PC-9 (cell line): Measurements from ENCODE around the gene CPNE9. TPM values are rescaled to one million over a fixed set of nuclear protein-coding genes. Genes with fewer than 3 reads are reported as not detected.

Experiments
- BruUV-seq: library from RNA; stranded (reverse); fragments of 400-500 nt; replicated peaks from 2 replicates; lab custom pipeline; 2021; lab: Mats Ljungman, UMichigan
- CTCF ChIA-PET: fragments of 300-600 bp; sonication (Branson Sonifier 250); formaldehyde crosslinking; loops from one replicate; lab custom pipeline; 2022; ENCODE audit warnings: antibody characterized with exemption; lab: Charles Lee
- POLR2A ChIA-PET: fragments of 300-600 bp; sonication (Branson Sonifier 250); formaldehyde crosslinking; loops from one replicate; lab custom pipeline; 2022; ENCODE audit warnings: antibody characterized with exemption; ENCODE audit not compliant: unreplicated experiment; lab: Charles Lee
- DNase-seq, 2 experiments: peaks; one replicate each; pipeline versions ENCODE4 v3.0.0 to v3.0.0-alpha.2; 2015 to 2022; ENCODE audit warnings: mixed read lengths in 1 of 2
- H2AFZ ChIP-seq: fragments of 200-600 bp; sonication (generic); 2 replicates; pipeline ENCODE4 v1.8.1; 2017; ENCODE audit warnings: antibody characterized with exemption
- H3F3A ChIP-seq: fragments of 200-600 bp; sonication (generic); 2 replicates; pipeline ENCODE4 v1.8.1; 2017; ENCODE audit warnings: antibody characterized with exemption, mild to moderate bottlenecking, low read depth; ENCODE audit not compliant: insufficient read depth
- H3K27ac ChIP-seq: fragments of 200-600 bp; sonication (generic); 2 replicates; pipeline ENCODE4 v1.6.1; 2016; ENCODE audit warnings: mixed run types
- H3K27me3 ChIP-seq: fragments of 200-600 bp; sonication (generic); 2 replicates; pipeline ENCODE4 v1.6.1; 2016; ENCODE audit warnings: low read depth, mixed run types; ENCODE audit not compliant: insufficient read depth
- H3K36me3 ChIP-seq: fragments of 200-600 bp; sonication (generic); 2 replicates; pipeline ENCODE4 v1.6.1; 2016; ENCODE audit warnings: low read depth, mixed run types
- H3K4me1 ChIP-seq: fragments of 200-600 bp; sonication (generic); replicated peaks from 2 replicates; pipeline ENCODE4 v1.6.1; 2016; ENCODE audit warnings: mixed run types; ENCODE audit not compliant: insufficient read depth
- H3K4me2 ChIP-seq: fragments of 200-600 bp; sonication (generic); 2 replicates; pipeline ENCODE4 v1.6.1; 2017; ENCODE audit warnings: mixed run types
- H3K4me3 ChIP-seq: fragments of 200-600 bp; sonication (generic); 2 replicates; pipeline ENCODE4 v1.6.1; 2016; ENCODE audit warnings: mixed run types
- H3K79me2 ChIP-seq: fragments of 200-600 bp; sonication (generic); 2 replicates; pipeline ENCODE4 v1.6.1; 2017; ENCODE audit warnings: low read depth, mixed run types
- H3K9me2 ChIP-seq: fragments of 200-600 bp; sonication (generic); 2 replicates; pipeline ENCODE4 v1.8.1; 2017; ENCODE audit warnings: mild to moderate bottlenecking; ENCODE audit not compliant: insufficient read depth
- H3K9me3 ChIP-seq: fragments of 200-600 bp; sonication (generic); 2 replicates; pipeline ENCODE4 v1.8.1; 2016; ENCODE audit warnings: low read depth; ENCODE audit not compliant: insufficient read depth
- H4K20me1 ChIP-seq: fragments of 200-600 bp; sonication (generic); 2 replicates; pipeline ENCODE4 v1.8.1; 2017; ENCODE audit not compliant: insufficient read depth
- EZH2 ChIP-seq: fragments of 200-600 bp; sonication (generic); IDR thresholded peaks from 2 replicates; pipeline ENCODE4 v1.8.0; 2017; ENCODE audit warnings: antibody characterized with exemption, low read depth
- intact Hi-C: fragments of 100-400 bp; cut with micrococcal nuclease; formaldehyde crosslinking; loops from one replicate; pipeline ENCODE4 v1.10.0; 2022; ENCODE audit not compliant: unreplicated experiment
- total RNA-seq: library from RNA; stranded (reverse); gene quantifications from 2 replicates; pipeline ENCODE4 v1.2.3, GENCODE V29; 2021
- TF ChIP-seq, protein P1 (sequence below): fragments of 200-600 bp; sonication (generic); conservative IDR thresholded peaks from 2 replicates; pipeline ENCODE4 v1.6.1; 2017; ENCODE audit warnings: mixed run types, antibody characterized with exemption, mild to moderate bottlenecking, moderate library complexity

Gene CPNE9
- total RNA-seq, 1 experiment from 2014 or later: not detected

DNA sequence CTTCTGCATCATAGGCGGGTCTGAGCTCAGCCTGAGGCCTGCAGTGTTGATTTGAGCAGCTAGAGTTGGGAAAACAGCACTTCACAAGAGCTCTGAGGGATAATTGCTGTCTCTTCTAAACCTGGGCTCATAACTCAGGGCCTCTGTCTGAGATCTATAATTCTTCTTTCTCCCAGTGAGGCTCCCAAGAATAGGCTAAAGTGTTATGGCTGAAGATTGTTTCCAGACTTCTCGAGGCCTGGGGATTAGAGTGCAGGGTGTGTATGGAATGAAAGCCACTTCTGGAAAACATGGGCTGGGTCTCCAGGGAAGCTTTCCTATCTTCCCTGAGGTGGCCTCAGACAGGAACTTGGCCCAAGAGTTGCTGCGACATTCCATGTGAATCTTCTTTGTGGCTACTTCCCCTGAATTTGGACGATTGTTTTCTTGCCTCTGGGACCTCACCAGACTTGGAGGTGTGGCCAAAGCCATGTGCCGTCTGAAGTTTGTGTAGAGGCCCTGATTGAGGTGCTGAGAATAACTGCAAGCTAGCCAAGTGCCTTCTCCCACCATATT is 27.8 kb upstream of the CPNE9 start:
- Histone ChIP-seq H2AFZ (no peak overlapping the region), H4K20me1 (no peaks in the 10 kb centered on the region), H3K36me3 (0 out of 2 replicates have a peak, but pooled peaks cover 29% of the 10 kb centered on the region), H3K27ac (no peak overlapping the region), H3K79me2 (no peaks in the 10 kb centered on the region), H3K27me3 (no peaks in the 10 kb centered on the region), H3K9me3 (no peaks in the 10 kb centered on the region), H3K9me2 (no peaks in the 10 kb centered on the region), H3F3A (no peaks in the 10 kb centered on the region), H3K4me3 (no peak overlapping the region), H3K4me1 (peaks cover 9% of the 10 kb centered on the region), H3K4me2 (no peak overlapping the region)
- ChIA-PET CTCF (no interaction called here), POLR2A (interaction anchor here (0.6 kb wide), 1 partner anchor 733 kb away, joined by 8 read pairs; no protein-coding TSS in a partner anchor)
- BruUV-seq: no TSS peak
- TF ChIP-seq, protein P1, sequence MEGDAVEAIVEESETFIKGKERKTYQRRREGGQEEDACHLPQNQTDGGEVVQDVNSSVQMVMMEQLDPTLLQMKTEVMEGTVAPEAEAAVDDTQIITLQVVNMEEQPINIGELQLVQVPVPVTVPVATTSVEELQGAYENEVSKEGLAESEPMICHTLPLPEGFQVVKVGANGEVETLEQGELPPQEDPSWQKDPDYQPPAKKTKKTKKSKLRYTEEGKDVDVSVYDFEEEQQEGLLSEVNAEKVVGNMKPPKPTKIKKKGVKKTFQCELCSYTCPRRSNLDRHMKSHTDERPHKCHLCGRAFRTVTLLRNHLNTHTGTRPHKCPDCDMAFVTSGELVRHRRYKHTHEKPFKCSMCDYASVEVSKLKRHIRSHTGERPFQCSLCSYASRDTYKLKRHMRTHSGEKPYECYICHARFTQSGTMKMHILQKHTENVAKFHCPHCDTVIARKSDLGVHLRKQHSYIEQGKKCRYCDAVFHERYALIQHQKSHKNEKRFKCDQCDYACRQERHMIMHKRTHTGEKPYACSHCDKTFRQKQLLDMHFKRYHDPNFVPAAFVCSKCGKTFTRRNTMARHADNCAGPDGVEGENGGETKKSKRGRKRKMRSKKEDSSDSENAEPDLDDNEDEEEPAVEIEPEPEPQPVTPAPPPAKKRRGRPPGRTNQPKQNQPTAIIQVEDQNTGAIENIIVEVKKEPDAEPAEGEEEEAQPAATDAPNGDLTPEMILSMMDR: no peak
- no peak for TF ChIP-seq EZH2
- intact Hi-C loops: no loop called here
- no peak for DNase-seq

DNA sequence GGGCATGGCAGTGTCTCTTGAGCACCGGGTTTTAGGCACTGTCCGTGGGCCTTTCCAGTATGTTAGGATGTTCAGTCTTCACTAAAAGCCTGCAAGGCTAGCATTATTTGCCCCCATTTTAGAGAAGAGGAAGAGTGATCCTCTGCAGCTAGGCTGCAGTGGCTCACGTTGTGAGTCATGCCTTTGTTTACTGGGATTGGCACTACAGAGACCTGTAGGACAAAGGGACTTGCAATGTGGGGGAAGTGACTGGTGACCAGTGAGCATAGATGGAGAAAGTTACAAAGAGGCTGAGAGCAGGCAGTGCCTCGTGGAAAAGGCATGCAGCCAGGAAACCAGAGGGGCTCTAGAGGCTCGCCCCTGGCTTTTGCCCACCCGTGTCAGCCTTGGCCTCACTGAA is 26.8 kb upstream of the CPNE9 start:
- Histone ChIP-seq H3K9me2 (no peaks in the 10 kb centered on the region), H3K4me1 (peaks cover 9% of the 10 kb centered on the region), H3K4me3 (no peak overlapping the region), H3K79me2 (no peaks in the 10 kb centered on the region), H3K4me2 (no peak overlapping the region), H3F3A (no peaks in the 10 kb centered on the region), H2AFZ (no peak overlapping the region), H3K9me3 (no peaks in the 10 kb centered on the region), H4K20me1 (no peaks in the 10 kb centered on the region), H3K27ac (no peak overlapping the region), H3K27me3 (no peaks in the 10 kb centered on the region), H3K36me3 (0 out of 2 replicates have a peak, but pooled peaks cover 22% of the 10 kb centered on the region)
- POLR2A ChIA-PET: no interaction called here
- CTCF ChIA-PET: no interaction called here
- TF ChIP-seq, protein P1: no peak
- no peak for TF ChIP-seq EZH2
- intact Hi-C loops: no loop called here
- BruUV-seq: no TSS peak
- DNase-seq: no peak

DNA sequence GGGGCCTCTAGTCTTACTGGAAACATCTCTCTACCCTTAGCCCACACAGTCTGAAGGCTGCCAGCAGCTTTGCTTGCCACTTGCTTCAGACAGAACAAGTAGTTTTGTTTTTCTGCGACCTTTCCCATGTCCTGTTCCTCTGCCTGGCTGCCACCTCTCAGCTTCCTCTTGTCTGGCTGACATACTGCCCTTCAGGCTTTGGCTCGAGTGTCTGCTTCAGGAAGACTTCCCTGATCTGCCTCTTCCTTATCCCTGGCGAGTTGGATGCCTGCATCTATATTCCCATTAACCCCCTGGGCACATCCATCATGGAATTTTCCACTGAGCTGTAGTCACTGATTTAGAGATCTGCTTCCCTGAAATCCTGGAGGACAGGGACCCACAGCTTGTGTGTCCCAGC is 25.1 kb upstream of the CPNE9 start:
- Histone ChIP-seq H3K9me2 (no peaks in the 10 kb centered on the region), H3K4me3 (no peak overlapping the region), H3K36me3 (0 out of 2 replicates have a peak, but pooled peaks cover 10% of the 10 kb centered on the region), H3F3A (no peaks in the 10 kb centered on the region), H3K4me2 (no peak overlapping the region), H3K27ac (no peak overlapping the region), H3K27me3 (no peaks in the 10 kb centered on the region), H4K20me1 (no peaks in the 10 kb centered on the region), H3K4me1 (peaks cover 9% of the 10 kb centered on the region), H3K9me3 (no peaks in the 10 kb centered on the region), H2AFZ (no peak overlapping the region), H3K79me2 (no peaks in the 10 kb centered on the region)
- no TSS peak for BruUV-seq
- no peak for TF ChIP-seq EZH2
- POLR2A ChIA-PET: no interaction called here
- intact Hi-C loops: no loop called here
- no peak for DNase-seq
- CTCF ChIA-PET: no interaction called here
